Mucosa of rectum (tissue), 2 donors: ENCODE data around the gene SORCS2.

Experiments used
- H3K27ac ChIP-seq, 2 donors: one replicate each; pipeline ENCODE4 v1.7.0; 2013; ENCODE audit warnings: inconsistent platforms in 2 of 2, low read depth in 2 of 2, low read length in 2 of 2
- H3K27me3 ChIP-seq, 2 donors: one replicate each; pipeline ENCODE4 v1.7.0; 2013; ENCODE audit warnings: low read length in 2 of 2; ENCODE audit not compliant: control insufficient read depth in 2 of 2, insufficient read depth in 2 of 2
- H3K36me3 ChIP-seq, 2 donors: one replicate each; pipeline ENCODE4 v1.7.0; 2013; ENCODE audit warnings: low read length in 2 of 2; ENCODE audit not compliant: control insufficient read depth in 2 of 2, insufficient read depth in 2 of 2
- H3K4me1 ChIP-seq, 2 donors: one replicate each; pipeline ENCODE4 v1.7.0; 2013; ENCODE audit warnings: low read length in 2 of 2, mild to moderate bottlenecking in 1 of 2; ENCODE audit not compliant: control insufficient read depth in 2 of 2, insufficient read depth in 2 of 2
- H3K4me3 ChIP-seq, 2 donors: one replicate each; pipeline ENCODE4 v1.7.0; 2013; ENCODE audit warnings: low read length in 2 of 2
- H3K9ac ChIP-seq, 2 donors: one replicate each; pipeline ENCODE4 v1.7.0; 2013; ENCODE audit warnings: low read length in 2 of 2, low read depth in 1 of 2, mild to moderate bottlenecking in 1 of 2
- H3K9me3 ChIP-seq, 2 donors: one replicate each; pipeline ENCODE4 v1.7.0; 2013; ENCODE audit warnings: low read length in 2 of 2; ENCODE audit not compliant: control insufficient read depth in 2 of 2
- donor health status: healthy.
- donor health status: Normal muscosa, but diverticular disease.

Gene SORCS2

DNA sequence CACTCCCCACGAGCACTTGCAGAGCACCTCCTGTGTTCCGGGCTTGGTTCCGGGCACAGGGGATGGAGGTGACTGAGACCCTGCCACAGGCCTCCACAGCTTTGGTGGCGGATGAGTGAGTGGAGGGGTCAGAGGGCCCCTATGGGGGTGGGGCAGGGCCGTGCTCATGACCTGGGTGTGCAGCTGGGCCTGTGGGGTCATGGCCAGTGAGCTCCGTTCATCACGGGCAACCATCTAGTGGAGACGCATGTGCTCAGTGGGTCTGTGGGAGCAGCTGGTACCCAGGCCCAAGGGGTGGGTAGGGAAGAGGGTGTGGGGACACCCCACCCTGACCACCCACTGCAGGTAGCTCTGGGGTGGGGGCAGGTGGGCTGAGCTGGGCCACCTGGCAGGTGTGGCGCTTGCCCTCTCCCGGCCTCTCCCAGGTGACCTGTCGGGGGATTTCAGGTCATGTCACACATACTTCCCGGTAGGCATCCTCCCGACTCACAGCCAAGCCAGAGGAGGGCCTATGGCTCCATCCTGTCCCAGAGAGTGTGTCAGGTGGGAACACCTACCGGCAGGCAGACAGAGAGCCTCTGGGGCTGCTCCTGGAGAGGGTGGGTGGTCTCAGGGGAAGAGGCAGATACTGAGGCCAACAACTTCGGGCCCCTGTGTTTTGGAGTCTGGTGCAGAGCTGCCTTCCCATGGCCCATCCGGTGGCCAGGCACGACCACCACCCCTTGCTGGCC, 238.8 kb downstream of the SORCS2 start:
- H3K9ac ChIP-seq, result no peak overlapping the region

GRCh38 chr4:7431696-7432530, 239.6 kb downstream of the SORCS2 start:
- Histone ChIP-seq H3K4me3 (no peak overlapping the region), H3K36me3 (no peaks in the 10 kb centered on the region), H3K27ac (no peak overlapping the region), H3K9ac (no peak overlapping the region), H3K27me3 (no peaks in the 10 kb centered on the region), H3K4me1 (no peaks in the 10 kb centered on the region), H3K9me3 (no peaks in the 10 kb centered on the region)

More for the DNA sequence above, 238.8 kb downstream of the SORCS2 start:
- H3K27ac ChIP-seq, result no peak overlapping the region
- H3K27me3 ChIP-seq, result no peaks in the 10 kb centered on the region
- H3K4me1 ChIP-seq, result no peaks in the 10 kb centered on the region
- H3K4me3 ChIP-seq, result no peak overlapping the region
- H3K9me3 ChIP-seq, result no peaks in the 10 kb centered on the region
- no peaks in the 10 kb centered on the region for H3K36me3 ChIP-seq

DNA sequence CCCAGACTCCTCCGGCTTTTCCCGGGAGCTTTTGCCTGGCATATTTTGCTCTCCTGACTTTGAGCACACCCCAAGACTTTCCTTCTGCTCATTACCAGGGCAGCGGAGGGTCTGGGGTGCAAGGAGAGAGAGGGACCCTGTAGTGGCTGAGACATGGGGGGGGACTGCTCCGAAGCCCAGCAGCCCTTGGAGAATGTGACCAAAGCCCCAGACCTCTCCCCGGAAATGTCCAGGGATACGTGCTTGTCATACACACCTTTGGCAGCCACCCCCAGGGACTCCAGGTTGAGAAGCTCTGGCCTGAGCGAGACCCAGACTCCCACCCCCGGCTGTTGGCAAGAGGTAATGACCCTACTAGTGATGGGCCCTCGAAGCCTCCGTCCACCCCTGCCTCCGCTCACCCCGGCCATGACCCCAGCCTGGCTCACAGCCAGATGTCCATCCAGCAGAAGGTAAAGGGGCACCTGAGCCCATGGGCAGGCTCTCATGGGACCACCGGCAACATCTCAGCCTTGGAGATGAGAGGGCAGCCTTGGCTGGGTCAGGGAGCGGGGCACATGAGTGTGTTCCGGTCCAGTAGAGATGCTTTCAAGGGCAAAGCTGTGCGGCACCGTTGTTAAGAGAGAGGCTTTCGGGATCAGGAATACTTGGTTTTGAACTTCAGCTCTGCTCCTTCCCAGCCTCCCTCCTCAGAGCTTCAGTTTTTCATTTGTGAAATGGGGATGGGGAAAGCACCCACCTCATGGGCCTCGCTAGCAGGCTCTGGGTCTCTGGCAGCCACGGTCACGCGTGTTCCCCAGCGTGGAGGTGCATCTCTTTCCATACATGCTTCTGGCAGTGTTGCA, 240.4 kb downstream of the SORCS2 start:
- H3K27me3 ChIP-seq, result no peaks in the 10 kb centered on the region
- no peak overlapping the region for H3K27ac ChIP-seq
- no peaks in the 10 kb centered on the region for H3K36me3 ChIP-seq
- no peak overlapping the region for H3K9ac ChIP-seq
- H3K4me1 ChIP-seq, result no peaks in the 10 kb centered on the region
- H3K9me3 ChIP-seq, result no peaks in the 10 kb centered on the region
- no peak overlapping the region for H3K4me3 ChIP-seq

DNA sequence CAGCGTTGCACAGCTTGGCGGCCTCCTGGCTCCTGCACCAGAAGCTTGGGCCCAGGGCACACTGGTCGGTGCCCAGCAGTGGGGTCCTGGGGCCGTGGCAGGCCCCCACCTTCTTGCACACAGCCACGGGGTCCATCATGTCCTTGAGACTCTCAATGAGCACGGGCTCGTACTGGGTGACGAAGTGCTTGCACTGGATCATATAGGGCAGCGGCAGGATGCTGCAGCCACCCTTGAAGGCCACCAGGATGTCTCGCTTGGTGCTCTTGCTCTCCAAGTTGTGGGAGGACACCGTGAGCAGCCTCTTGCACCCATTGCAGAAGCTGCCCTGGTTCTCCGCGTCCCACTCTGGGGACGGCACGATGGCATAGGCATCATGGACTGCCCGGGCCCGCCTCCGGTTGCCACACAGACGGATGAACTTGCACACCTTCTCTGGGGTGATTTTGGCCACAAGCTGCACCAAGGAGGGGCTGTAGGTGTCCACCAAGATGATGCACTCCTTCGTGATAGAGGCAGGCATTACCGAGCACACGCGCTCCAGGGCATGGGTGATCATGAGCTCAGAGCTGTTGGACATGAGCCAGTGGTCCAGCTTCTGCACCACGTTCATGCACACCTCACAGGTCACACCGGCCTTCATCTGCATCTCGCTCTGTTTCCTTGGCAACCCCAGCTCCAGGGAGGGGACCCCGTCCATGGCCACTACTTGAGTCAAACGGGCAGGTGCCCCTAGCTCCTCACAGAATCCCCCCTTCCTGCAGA, 241.2 kb downstream of the SORCS2 start:
- H3K4me1 ChIP-seq, result no peaks in the 10 kb centered on the region

DNA sequence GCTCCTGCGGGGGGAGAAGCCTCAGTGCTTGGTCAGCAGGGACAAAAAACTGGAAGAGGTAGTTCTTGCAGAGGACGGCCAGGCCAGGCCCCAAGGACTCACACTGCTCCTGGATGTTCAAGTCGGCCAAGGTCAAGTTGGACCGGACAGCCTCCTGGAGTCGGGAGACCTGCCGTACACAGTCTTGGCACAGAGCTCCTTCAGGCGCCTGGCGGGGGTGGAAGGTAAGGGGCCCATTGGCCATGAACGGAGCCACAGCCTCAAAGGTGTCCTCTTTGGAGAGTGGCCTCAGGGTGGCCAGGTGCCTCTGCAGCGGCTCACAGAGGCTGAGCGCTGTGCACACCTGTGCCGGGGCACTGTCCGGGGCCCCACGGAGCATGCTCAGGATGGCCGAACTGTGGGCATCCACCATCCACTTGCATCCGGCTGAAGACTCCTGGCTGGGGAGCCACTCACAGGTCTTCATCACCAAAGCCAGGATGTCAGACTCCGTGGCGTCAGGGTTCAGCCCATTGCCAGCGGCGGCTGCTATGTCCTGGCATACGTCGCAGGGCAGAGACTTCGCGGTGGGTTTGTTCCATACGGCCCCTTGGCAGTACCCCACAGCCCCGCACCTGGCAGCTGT, 241.9 kb downstream of the SORCS2 start:
- no peaks in the 10 kb centered on the region for H3K36me3 ChIP-seq
- H3K4me3 ChIP-seq, result no peak overlapping the region
- no peak overlapping the region for H3K9ac ChIP-seq
- no peaks in the 10 kb centered on the region for H3K27me3 ChIP-seq
- H3K4me1 ChIP-seq, result no peaks in the 10 kb centered on the region
- H3K27ac ChIP-seq, result no peak overlapping the region
- H3K9me3 ChIP-seq, result no peaks in the 10 kb centered on the region

More for the DNA sequence above, 241.2 kb downstream of the SORCS2 start:
- Histone ChIP-seq H3K27me3 (no peaks in the 10 kb centered on the region), H3K9me3 (no peaks in the 10 kb centered on the region), H3K4me3 (no peak overlapping the region), H3K9ac (no peak overlapping the region), H3K36me3 (no peaks in the 10 kb centered on the region), H3K27ac (no peak overlapping the region)

DNA sequence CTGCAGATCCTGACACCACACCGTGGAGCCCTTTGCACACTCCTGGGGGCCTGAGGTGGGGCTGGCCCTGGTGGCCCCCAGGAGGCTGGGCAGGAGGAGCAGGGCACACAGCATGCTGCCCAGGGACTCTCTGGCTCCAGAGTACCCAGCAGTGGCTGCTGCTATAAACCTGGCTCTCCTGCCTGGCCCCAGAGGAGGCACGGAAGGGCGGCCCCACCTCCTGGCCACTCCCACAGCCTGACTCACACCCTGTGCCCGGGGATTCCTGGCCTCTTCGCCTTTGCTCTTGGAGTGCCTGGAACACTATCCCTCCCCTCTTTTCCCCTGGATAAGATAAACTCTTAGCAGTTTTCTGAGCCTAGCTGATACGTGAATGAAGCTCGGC, 242.4 kb downstream of the SORCS2 start, which contains the start of gene PSAPL1:
Gene PSAPL1, minus strand, starts transcription at position 165 of the 385 bp plus-strand sequence. Its CDS starts 51 bp downstream, at position 114.
- Histone ChIP-seq H3K4me1 (no peaks in the 10 kb centered on the region), H3K4me3 (no peak within 1 kb of the TSS), H3K9me3 (no peaks in the 10 kb centered on the region), H3K36me3 (no peaks in the 10 kb centered on the region), H3K27ac (no peak within 1 kb of the TSS), H3K27me3 (no peaks in the 10 kb centered on the region), H3K9ac (no peak within 1 kb of the TSS)

DNA sequence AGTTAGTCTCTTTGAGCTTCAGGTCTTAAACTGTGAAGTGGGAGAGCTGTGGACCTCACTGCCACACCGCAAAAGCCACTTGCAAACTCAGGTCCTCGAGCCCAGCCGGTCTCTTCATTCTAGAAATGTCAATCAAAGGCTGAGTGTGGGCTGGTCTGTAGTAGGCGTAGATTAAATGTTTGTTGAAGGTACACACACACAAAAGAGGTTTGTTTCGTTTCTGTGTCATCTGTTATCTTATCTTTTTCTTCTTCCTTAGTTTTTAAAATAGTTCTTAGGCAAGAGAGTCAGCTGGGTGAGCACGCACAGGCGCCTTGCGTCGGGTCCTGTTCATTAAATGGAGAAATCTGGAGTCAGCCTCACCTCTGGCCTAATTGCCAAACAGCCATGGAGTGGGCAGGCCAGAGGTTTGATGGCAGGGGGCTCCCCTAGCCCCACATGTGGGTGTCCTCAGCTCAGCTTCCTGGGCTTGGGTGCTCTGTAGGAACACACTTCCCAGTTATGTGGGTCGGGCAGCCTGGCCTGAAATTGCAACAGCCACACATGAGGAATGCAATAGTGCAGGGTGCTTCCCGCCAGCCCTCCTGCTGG, 243.2 kb downstream of the SORCS2 start:
- Histone ChIP-seq H3K27ac (no peak overlapping the region), H3K9me3 (no peaks in the 10 kb centered on the region), H3K27me3 (peaks cover 0 to 3% of the 10 kb centered on the region in 2 donors), H3K9ac (no peak overlapping the region), H3K4me3 (no peak overlapping the region), H3K36me3 (no peaks in the 10 kb centered on the region), H3K4me1 (no peaks in the 10 kb centered on the region)

GRCh38 chr4:7436256-7436655, 243.9 kb downstream of the SORCS2 start:
- no peak overlapping the region for H3K4me3 ChIP-seq
- H3K27me3 ChIP-seq, result peaks cover 0 to 3% of the 10 kb centered on the region in 2 donors
- H3K27ac ChIP-seq, result no peak overlapping the region
- no peaks in the 10 kb centered on the region for H3K4me1 ChIP-seq
- H3K36me3 ChIP-seq, result no peaks in the 10 kb centered on the region
- no peaks in the 10 kb centered on the region for H3K9me3 ChIP-seq
- no peak overlapping the region for H3K9ac ChIP-seq

- Histone ChIP-seq H3K4me3 (no peak overlapping the region), H3K36me3 (no peaks in the 10 kb centered on the region), H3K27me3 (peaks cover 0 to 3% of the 10 kb centered on the region in 2 donors), H3K9ac (no peak overlapping the region), H3K4me1 (no peaks in the 10 kb centered on the region), H3K27ac (no peak overlapping the region), H3K9me3 (no peaks in the 10 kb centered on the region)
Measured at GRCh38 chr4:7439699-7440098, 247.4 kb downstream of the SORCS2 start.
